ENCODE results near the gene TAB3.
"Not testable (repeated sequence)": the region's sequence is repeated elsewhere in the genome, so short reads cannot be mapped to it uniquely, and the experiment has no call there.

Gene TAB3

GRCh38 chrX:30806187-30806728, 82.8 kb downstream of the TAB3 start:
- DNase-seq, result no peak

GRCh38 chrX:30804462-30804861, 84.6 kb downstream of the TAB3 start:
- DNase-seq, result no peak

GRCh38 chrX:30800901-30801300, 88.2 kb downstream of the TAB3 start:
- no peak for DNase-seq

GRCh38 chrX:30799327-30799726, 89.7 kb downstream of the TAB3 start:
- no peak for DNase-seq

GRCh38 chrX:30798810-30799209, 90.2 kb downstream of the TAB3 start:
- no peak for DNase-seq

GRCh38 chrX:30797301-30797700, 91.8 kb downstream of the TAB3 start:
- not testable (repeated sequence) for DNase-seq

GRCh38 chrX:30795981-30796958, 92.8 kb downstream of the TAB3 start:
- no peak for DNase-seq

GRCh38 chrX:30794497-30794896, 94.6 kb downstream of the TAB3 start:
- DNase-seq, result no peak

- DNase-seq, result no peak
Measured at GRCh38 chrX:30793767-30794103, 95.3 kb downstream of the TAB3 start.

GRCh38 chrX:30793075-30793766, 95.8 kb downstream of the TAB3 start:
- DNase-seq, result no peak

- DNase-seq, result no peak
Measured at GRCh38 chrX:30791296-30792278, 97.5 kb downstream of the TAB3 start.

GRCh38 chrX:30787012-30787411, 102.0 kb downstream of the TAB3 start:
- DNase-seq, result no peak

- no peak for DNase-seq
Measured at GRCh38 chrX:30786374-30786773, 102.7 kb downstream of the TAB3 start.

GRCh38 chrX:30781711-30782444, 107.2 kb downstream of the TAB3 start:
- DNase-seq, result no peak

- no peak for DNase-seq
Measured at GRCh38 chrX:30779453-30780030, 109.5 kb downstream of the TAB3 start.

- DNase-seq, result no peak
Measured at GRCh38 chrX:30777575-30777974, 111.5 kb downstream of the TAB3 start.
